Measurements from ENCODE around the gene IFT57. TPM values are rescaled to one million over a fixed set of nuclear protein-coding genes. Genes with fewer than 3 reads are reported as not detected.

IFT57 gene
- total RNA-seq, 4 donors from 2014 or later: 38.2 to 78.0 (median 57.4) TPM

- in situ Hi-C loops (cut with MboI; ENCODE audit: low pct_ligation_motif_present in 1 of 4, low pct_unique_long_range_greater_than_20kb in 1 of 4, low sequenced_read_pairs in 3 of 4): no loop called here
These were observed 13.1 kb upstream of the IFT57 start for GRCh38 chr3:108235290-108235689.

GRCh38 chr3:108234387-108234957, 12.2 kb upstream of the IFT57 start:
- Histone ChIP-seq H3K36me3 (no peaks in the 10 kb centered on the region), H3K4me3 (no peak overlapping the region), H3K9me3 (no peaks in the 10 kb centered on the region), H3K27me3 (no peaks in the 10 kb centered on the region), H3K27ac (no peak overlapping the region), H3K4me1 (no peaks in the 10 kb centered on the region)
- 95 to 100% methylated on average over 1 of the region's 1 CpG for WGBS, 2 donors (ENCODE audit: low coverage in 1 of 2)
- in situ Hi-C loops (cut with MboI; ENCODE audit: low pct_ligation_motif_present in 1 of 4, low pct_unique_long_range_greater_than_20kb in 1 of 4, low sequenced_read_pairs in 3 of 4) (no loop called here), intact Hi-C loops (cut with DNase I; ENCODE audit: low total_unique reads) (no loop called here)
- TF ChIP-seq POLR2A (IDR thresholded peaks at IDR 0.05) (no peak), POLR2AphosphoS5 (IDR thresholded peaks at IDR 0.05) (no peak)
- TF ChIP-seq, protein P1, sequence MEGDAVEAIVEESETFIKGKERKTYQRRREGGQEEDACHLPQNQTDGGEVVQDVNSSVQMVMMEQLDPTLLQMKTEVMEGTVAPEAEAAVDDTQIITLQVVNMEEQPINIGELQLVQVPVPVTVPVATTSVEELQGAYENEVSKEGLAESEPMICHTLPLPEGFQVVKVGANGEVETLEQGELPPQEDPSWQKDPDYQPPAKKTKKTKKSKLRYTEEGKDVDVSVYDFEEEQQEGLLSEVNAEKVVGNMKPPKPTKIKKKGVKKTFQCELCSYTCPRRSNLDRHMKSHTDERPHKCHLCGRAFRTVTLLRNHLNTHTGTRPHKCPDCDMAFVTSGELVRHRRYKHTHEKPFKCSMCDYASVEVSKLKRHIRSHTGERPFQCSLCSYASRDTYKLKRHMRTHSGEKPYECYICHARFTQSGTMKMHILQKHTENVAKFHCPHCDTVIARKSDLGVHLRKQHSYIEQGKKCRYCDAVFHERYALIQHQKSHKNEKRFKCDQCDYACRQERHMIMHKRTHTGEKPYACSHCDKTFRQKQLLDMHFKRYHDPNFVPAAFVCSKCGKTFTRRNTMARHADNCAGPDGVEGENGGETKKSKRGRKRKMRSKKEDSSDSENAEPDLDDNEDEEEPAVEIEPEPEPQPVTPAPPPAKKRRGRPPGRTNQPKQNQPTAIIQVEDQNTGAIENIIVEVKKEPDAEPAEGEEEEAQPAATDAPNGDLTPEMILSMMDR (IDR thresholded peaks at IDR 0.05): no peak
- DNase-seq: no peak

More at GRCh38 chr3:108235290-108235689, 13.1 kb upstream of the IFT57 start:
- Histone ChIP-seq H3K4me3 (no peak overlapping the region), H3K4me1 (no peaks in the 10 kb centered on the region), H3K9me3 (no peaks in the 10 kb centered on the region), H3K27ac (no peak overlapping the region), H3K27me3 (no peaks in the 10 kb centered on the region), H3K36me3 (no peaks in the 10 kb centered on the region)
- DNase-seq: no peak
- WGBS, 2 donors (ENCODE audit: low coverage in 1 of 2): 100% methylated on average over 1 of the region's 1 CpG
- intact Hi-C loops (cut with DNase I; ENCODE audit: low total_unique reads): no loop called here
- TF ChIP-seq POLR2A (IDR thresholded peaks at IDR 0.05) (no peak), EP300 (IDR thresholded peaks at IDR 0.05; ENCODE audit: low read depth) (no peak), POLR2AphosphoS5 (IDR thresholded peaks at IDR 0.05) (no peak)
- TF ChIP-seq, protein P1 (IDR thresholded peaks at IDR 0.05): no peak

DNA sequence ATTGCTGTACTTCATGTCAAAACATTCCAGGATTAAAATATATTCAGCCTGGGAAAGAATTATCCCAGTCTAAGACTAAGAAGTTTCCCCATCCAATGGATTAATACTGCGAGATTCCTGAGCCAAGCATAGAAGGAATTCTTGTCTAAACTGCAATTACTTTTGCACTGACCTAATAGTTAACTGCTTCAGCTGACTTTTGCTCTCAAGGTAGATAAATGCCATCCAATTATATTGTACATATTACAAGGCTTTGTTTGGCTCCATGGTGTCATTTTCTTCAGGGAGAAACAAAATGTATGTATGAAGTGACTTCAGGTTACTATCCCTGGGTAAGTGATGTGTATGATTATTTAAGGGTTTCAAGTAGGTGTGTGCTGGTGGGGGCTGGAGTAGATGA, 6.1 kb upstream of the IFT57 start:
- WGBS, 2 donors (ENCODE audit: low coverage in 1 of 2): 88% methylated on average over 1 of the region's 1 CpG
- Histone ChIP-seq H3K9me3 (no peaks in the 10 kb centered on the region), H3K36me3 (no peaks in the 10 kb centered on the region), H3K27ac (no peak overlapping the region), H3K4me3 (no peak overlapping the region), H3K27me3 (no peaks in the 10 kb centered on the region), H3K4me1 (peaks cover 0 to 16% (median 9%) of the 10 kb centered on the region in 4 donors)
- DNase-seq: no peak
- intact Hi-C loops (cut with DNase I; ENCODE audit: low total_unique reads) (no loop called here), in situ Hi-C loops (cut with MboI; ENCODE audit: low pct_ligation_motif_present in 1 of 4, low pct_unique_long_range_greater_than_20kb in 1 of 4, low sequenced_read_pairs in 3 of 4) (no loop called here)
- TF ChIP-seq POLR2A (IDR thresholded peaks at IDR 0.05) (no peak), EP300 (IDR thresholded peaks at IDR 0.05; ENCODE audit: low read depth) (no peak), POLR2AphosphoS5 (IDR thresholded peaks at IDR 0.05) (no peak)
- TF ChIP-seq, protein P1 (IDR thresholded peaks at IDR 0.05): no peak

DNA sequence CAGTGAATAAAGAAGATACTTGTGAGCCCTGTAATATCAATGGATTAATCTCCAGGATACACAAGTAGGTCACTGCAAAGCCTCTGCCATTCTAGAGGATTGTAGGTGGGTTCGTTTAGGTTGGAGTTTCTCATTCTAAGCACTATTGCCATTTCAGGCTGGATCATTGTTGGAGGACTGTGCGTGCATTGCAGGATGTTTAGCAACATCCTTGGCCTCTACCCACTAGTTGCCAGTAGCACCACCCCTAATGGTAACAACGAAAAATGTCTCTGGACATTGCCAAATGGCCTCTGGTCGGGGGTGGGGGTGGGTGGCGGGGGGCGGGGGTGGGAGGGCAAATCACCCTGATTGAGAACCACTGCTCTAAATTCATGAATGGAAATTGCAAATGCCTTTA, 4.9 kb upstream of the IFT57 start:
- 89 to 100% methylated on average over 1 to 6 of the region's 6 CpGs for WGBS, 2 donors (ENCODE audit: low coverage in 1 of 2)
- in situ Hi-C loops (cut with MboI; ENCODE audit: low pct_ligation_motif_present in 1 of 4, low pct_unique_long_range_greater_than_20kb in 1 of 4, low sequenced_read_pairs in 3 of 4): no loop called here
- intact Hi-C loops (cut with DNase I; ENCODE audit: low total_unique reads): no loop called here

More for the DNA sequence above, 4.9 kb upstream of the IFT57 start:
- no peak overlapping the region for H3K4me3 ChIP-seq
- peaks cover 0 to 21% (median 11%) of the 10 kb centered on the region in 4 donors for H3K4me1 ChIP-seq
- TF ChIP-seq POLR2AphosphoS5 (IDR thresholded peaks at IDR 0.05): no peak
- no peak for TF ChIP-seq EP300 (IDR thresholded peaks at IDR 0.05; ENCODE audit: low read depth)
- TF ChIP-seq POLR2A (IDR thresholded peaks at IDR 0.05): no peak
- TF ChIP-seq, protein P1 (IDR thresholded peaks at IDR 0.05): no peak
- DNase-seq: no peak
- no peak overlapping the region for H3K27ac ChIP-seq
- H3K36me3 ChIP-seq: no peaks in the 10 kb centered on the region
- H3K27me3 ChIP-seq: no peaks in the 10 kb centered on the region
- H3K9me3 ChIP-seq: no peaks in the 10 kb centered on the region

Data from transverse colon (tissue), 4 donors.